Measurements from ENCODE around the gene CYB5A. TPM values are rescaled to one million over a fixed set of nuclear protein-coding genes. Genes with fewer than 3 reads are reported as not detected.

The CYB5A gene
- total RNA-seq, 4 donors from 2014 or later, result 44.6 to 204 (median 51.9) TPM

DNA sequence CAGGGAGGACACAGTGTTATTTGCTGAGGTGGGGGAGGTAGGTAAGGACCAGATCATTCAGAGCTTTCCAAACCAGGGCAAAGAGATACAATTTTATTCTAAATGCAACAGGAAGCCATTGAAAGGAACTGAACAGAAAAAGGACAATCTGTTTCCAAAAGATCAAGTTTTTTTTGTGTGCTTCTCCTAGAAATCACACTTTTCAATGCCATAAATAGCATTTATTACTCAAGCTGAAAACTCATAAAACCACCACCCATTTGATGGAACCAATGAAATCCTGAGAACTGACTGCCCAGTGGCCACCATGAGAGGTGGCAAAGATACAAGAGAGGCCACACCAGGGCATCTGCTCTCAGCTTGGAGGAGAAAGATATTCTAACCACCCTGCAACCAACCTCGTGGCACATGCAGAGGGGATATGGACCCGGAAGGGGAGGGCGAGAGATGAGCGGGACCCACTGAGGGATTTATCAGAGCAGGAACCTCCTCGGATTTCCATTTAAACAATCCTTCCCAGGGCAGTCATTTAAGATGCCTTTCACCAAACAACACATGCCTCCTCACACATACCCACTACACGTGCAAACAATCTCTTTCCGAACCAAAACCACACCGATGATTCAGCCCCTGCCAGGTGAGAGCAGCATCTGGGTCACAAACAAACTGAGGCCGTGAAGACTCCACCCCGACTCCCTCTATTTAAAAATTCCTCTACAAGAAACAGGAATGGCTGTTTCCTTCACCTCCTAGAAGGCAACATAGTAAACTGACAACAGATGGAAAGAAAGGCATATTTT, 8.8 kb downstream of the CYB5A start:
- Histone ChIP-seq H3K4me1 (peaks cover 11 to 15% of the 10 kb centered on the region in 2 donors), H3K9me3 (no peaks in the 10 kb centered on the region), H3K4me3 (no peak overlapping the region), H3K27me3 (no peaks in the 10 kb centered on the region), H3K27ac (peak overlapping the region; percentile 62 to 86), H3K36me3 (no peaks in the 10 kb centered on the region)
- no peak for DNase-seq
- intact Hi-C loops (cut with DNase I; ENCODE audit: low total_unique reads), result no loop called here
- TF ChIP-seq POLR2A (IDR thresholded peaks at IDR 0.05), result no peak
- TF ChIP-seq, protein P1, sequence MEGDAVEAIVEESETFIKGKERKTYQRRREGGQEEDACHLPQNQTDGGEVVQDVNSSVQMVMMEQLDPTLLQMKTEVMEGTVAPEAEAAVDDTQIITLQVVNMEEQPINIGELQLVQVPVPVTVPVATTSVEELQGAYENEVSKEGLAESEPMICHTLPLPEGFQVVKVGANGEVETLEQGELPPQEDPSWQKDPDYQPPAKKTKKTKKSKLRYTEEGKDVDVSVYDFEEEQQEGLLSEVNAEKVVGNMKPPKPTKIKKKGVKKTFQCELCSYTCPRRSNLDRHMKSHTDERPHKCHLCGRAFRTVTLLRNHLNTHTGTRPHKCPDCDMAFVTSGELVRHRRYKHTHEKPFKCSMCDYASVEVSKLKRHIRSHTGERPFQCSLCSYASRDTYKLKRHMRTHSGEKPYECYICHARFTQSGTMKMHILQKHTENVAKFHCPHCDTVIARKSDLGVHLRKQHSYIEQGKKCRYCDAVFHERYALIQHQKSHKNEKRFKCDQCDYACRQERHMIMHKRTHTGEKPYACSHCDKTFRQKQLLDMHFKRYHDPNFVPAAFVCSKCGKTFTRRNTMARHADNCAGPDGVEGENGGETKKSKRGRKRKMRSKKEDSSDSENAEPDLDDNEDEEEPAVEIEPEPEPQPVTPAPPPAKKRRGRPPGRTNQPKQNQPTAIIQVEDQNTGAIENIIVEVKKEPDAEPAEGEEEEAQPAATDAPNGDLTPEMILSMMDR (IDR thresholded peaks at IDR 0.05), result no peak

GRCh38 chr18:74281980-74282754, 9.6 kb downstream of the CYB5A start:
- no peaks in the 10 kb centered on the region for H3K27me3 ChIP-seq
- peak overlapping the region in 1 of 2 donors; percentile 86 for H3K27ac ChIP-seq
- intact Hi-C loops (cut with DNase I; ENCODE audit: low total_unique reads), result no loop called here
- no peaks in the 10 kb centered on the region for H3K9me3 ChIP-seq
- H3K4me3 ChIP-seq, result no peak overlapping the region
- no peak for DNase-seq
- TF ChIP-seq, protein P1 (IDR thresholded peaks at IDR 0.05), result no peak
- TF ChIP-seq POLR2A (IDR thresholded peaks at IDR 0.05), result no peak
- no peaks in the 10 kb centered on the region for H3K36me3 ChIP-seq
- peaks cover 11% of the 10 kb centered on the region in 2 donors for H3K4me1 ChIP-seq

DNA sequence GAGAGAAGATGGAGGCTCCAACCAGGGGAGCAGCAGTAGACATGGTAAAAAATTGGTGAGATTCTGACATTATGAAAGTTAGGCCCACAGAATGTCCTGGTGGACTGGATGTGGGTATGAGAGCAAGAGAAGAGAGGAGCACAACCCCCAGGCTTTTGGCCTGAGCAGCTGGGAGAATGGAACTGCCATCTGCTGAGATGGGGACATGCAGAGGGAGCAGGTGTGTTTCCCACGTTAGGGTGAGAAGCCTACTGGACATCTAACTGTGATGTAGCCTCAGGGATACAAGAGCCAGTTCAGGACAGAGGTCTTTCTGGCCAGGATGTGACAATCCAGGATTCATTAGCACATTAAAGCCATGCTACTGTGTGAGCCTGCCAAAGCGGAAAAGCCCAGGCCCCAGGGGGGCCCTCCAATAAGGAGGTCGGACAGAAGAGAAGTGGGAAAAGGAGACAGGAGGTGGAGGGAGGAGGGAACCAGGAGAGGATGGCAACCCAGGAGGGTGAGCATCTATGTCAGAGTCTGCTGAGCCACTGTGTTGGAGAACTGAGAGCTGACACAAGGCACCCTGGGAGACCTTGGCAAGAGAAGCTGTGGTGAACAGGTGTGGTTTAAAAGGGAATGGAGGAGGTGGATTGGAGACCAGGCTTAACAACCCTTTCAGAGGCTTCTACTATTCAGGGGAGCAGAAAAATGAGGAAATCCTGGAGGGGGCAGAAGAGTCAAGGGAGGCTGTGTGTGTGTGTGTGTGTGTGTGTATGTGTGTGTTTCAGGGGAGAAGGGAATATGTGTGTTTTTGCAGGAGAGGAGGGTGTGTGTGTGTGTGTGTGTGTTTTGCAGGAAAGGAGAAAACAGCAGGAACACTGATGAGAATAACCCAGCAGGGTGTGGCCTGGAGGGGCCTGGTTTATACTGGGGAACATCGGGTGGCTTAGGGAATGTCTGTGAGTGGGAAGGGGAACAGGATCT, 10.5 kb downstream of the CYB5A start:
- intact Hi-C loops (cut with DNase I; ENCODE audit: low total_unique reads), result no loop called here
- Histone ChIP-seq H3K27ac (peak overlapping the region in 1 of 2 donors; percentile 86), H3K4me3 (no peak overlapping the region), H3K27me3 (no peaks in the 10 kb centered on the region), H3K36me3 (no peaks in the 10 kb centered on the region), H3K9me3 (no peaks in the 10 kb centered on the region), H3K4me1 (peaks cover 11% of the 10 kb centered on the region in 2 donors)
- no peak for TF ChIP-seq POLR2A (IDR thresholded peaks at IDR 0.05)
- TF ChIP-seq, protein P1 (IDR thresholded peaks at IDR 0.05), result no peak
- no peak for DNase-seq

- TF ChIP-seq, protein P1 (IDR thresholded peaks at IDR 0.05), result no peak
- no peak for TF ChIP-seq POLR2A (IDR thresholded peaks at IDR 0.05)
- H3K4me1 ChIP-seq, result peaks cover 11% of the 10 kb centered on the region in 2 donors
- no peaks in the 10 kb centered on the region for H3K9me3 ChIP-seq
- no peak overlapping the region for H3K27ac ChIP-seq
- intact Hi-C loops (cut with DNase I; ENCODE audit: low total_unique reads), result no loop called here
- DNase-seq, result no peak
- no peak overlapping the region for H3K4me3 ChIP-seq
- no peaks in the 10 kb centered on the region for H3K27me3 ChIP-seq
- no peaks in the 10 kb centered on the region for H3K36me3 ChIP-seq
Measured at GRCh38 chr18:74278983-74279382, 12.8 kb downstream of the CYB5A start.

Measured in uterus (tissue), 4 donors.